Measurements from ENCODE around the gene BIRC7. TPM values are rescaled to one million over a fixed set of nuclear protein-coding genes. Genes with fewer than 3 reads are reported as not detected.

BIRC7 gene
- total and polyA plus RNA-seq, 4 donors, result 0.29 to 1.6 (median 1.0) TPM

DNA sequence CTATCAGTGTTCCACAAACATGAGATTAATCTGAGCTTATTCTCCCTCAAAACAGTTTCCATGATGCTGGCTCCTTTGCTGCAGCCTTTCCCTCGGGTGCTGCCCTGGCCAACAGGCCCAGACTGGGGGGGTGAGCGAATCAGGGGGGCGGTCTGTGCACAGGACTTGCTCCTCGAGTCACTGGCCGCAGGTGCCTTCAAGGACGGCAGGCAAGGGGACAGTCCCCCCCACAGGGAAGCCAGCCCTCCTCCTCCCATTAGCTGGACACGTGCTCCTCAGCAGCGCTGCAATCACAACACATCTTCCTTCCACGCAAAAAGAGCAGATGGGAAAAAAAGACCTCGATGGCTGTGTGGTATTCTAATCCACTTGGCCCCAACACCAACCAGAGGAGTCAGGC is 29.8 kb upstream of the BIRC7 start:
- Histone ChIP-seq H3K27me3 (ENCODE audit: control insufficient read depth, insufficient read depth, low read length) (no peaks in the 10 kb centered on the region), H3K36me3 (ENCODE audit: control insufficient read depth, insufficient read depth, low read length) (peaks cover 86% of the 10 kb centered on the region), H3K4me1 (ENCODE audit: control insufficient read depth, insufficient read depth, low read length) (peaks cover 6% of the 10 kb centered on the region), H3K4me3 (ENCODE audit: low read depth, low read length) (no peak overlapping the region), H3K27ac (ENCODE audit: low read depth, low read length) (no peak overlapping the region), H3K9me3 (ENCODE audit: control insufficient read depth, insufficient read depth, low read length) (no peaks in the 10 kb centered on the region)
- 86% methylated on average over 7 of the region's 10 CpGs for WGBS (ENCODE audit: insufficient coverage)
- DNase-seq (ENCODE audit: low read depth in 4 of 6, low spot score in 6 of 6), result no peak

DNA sequence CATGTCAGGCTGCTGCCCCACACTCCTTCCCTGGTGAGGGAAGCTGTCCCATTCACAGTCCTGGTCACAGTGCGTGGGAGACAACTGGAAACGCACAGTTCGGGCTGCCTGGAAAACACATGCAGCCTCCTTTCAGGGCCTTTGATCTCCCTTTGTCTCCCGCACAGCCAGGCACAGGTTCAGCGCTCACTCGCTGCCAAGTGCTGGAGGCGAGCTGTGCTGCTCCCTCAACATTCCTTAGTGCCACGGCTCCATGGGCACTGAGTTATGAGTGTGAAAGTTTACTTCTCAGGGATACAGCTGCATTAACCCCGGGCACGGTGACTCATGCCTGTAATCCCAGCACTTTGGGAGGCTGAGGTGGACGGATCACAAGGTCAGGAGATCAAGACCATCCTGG is 28.8 kb upstream of the BIRC7 start:
- DNase-seq (ENCODE audit: low read depth in 4 of 6, low spot score in 6 of 6), result peak in 1 of 6 donors; percentile 23
- Histone ChIP-seq H3K27me3 (ENCODE audit: control insufficient read depth, insufficient read depth, low read length) (no peaks in the 10 kb centered on the region), H3K36me3 (ENCODE audit: control insufficient read depth, insufficient read depth, low read length) (peaks cover 87% of the 10 kb centered on the region), H3K27ac (ENCODE audit: low read depth, low read length) (no peak overlapping the region), H3K4me3 (ENCODE audit: low read depth, low read length) (no peak overlapping the region), H3K4me1 (ENCODE audit: control insufficient read depth, insufficient read depth, low read length) (peaks cover 6% of the 10 kb centered on the region), H3K9me3 (ENCODE audit: control insufficient read depth, insufficient read depth, low read length) (no peaks in the 10 kb centered on the region)
- WGBS (ENCODE audit: insufficient coverage), result 57% methylated on average over 6 of the region's 11 CpGs

DNA sequence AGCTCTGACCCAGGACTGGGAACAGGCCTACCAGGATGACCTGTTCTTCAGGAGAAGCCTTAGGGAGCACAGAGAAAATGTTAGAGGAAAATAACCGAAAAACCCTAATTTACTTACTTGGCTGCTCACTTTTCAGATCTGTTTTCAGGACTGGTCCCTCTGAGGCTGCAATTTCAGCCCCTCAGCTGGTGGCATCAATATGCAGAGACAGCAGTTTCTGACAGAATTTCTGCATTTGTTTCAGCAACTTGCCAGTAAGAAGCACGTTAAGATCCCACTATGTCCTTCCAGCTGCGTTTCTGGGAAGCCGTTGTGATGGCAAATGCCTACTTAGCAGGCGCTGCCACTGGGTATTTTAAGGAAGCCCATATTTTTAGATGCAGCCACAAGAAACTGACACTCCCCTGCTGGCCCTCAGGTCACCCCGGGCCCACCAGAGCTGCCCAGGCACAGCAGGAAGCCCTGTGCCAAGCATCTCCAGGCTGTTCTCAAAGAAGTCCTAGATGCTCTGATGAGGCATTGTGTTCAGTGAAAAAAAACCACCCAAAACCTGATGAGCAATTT is 27.3 kb upstream of the BIRC7 start:
- H3K36me3 ChIP-seq (ENCODE audit: control insufficient read depth, insufficient read depth, low read length), result peaks cover 87% of the 10 kb centered on the region
- H3K27ac ChIP-seq (ENCODE audit: low read depth, low read length), result no peak overlapping the region
- no peak for DNase-seq (ENCODE audit: low read depth in 4 of 6, low spot score in 6 of 6)

DNA sequence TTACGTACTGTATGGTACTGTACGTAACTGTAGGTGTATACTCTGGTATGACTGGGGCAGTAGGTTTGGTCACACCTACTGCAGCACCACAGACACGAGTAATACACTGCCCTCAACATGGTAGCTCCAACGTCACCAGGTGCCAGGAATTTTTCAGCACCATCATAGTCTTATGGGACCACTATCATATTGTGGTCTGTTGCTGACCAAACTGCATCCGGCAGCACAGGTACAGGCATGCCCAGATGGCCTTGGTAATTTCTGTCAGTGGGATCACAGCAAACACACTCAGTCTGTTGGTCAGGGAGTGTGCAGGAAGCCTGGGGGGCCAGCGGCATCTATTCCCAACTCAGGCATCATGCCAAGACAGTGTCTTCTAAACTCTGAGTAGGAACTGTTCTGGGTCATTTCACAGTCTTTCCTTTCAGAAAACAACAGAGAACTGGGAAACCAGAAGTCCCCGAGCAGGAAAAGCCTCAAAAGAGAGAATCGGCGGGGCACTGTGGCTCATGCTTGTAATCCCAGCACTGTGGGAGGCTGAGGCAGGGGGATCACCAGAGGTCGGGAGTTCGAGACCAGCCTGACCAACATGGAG is 25.6 kb upstream of the BIRC7 start:
- Histone ChIP-seq H3K4me3 (ENCODE audit: low read depth, low read length) (no peak overlapping the region), H3K27me3 (ENCODE audit: control insufficient read depth, insufficient read depth, low read length) (no peaks in the 10 kb centered on the region), H3K36me3 (ENCODE audit: control insufficient read depth, insufficient read depth, low read length) (peaks cover 74% of the 10 kb centered on the region), H3K4me1 (ENCODE audit: control insufficient read depth, insufficient read depth, low read length) (peaks cover 9% of the 10 kb centered on the region), H3K9me3 (ENCODE audit: control insufficient read depth, insufficient read depth, low read length) (no peaks in the 10 kb centered on the region), H3K27ac (ENCODE audit: low read depth, low read length) (no peak overlapping the region)
- WGBS (ENCODE audit: insufficient coverage), result 66% methylated on average over 5 of the region's 11 CpGs
- DNase-seq (ENCODE audit: low read depth in 4 of 6, low spot score in 6 of 6), result no peak

More for the DNA sequence above, 27.3 kb upstream of the BIRC7 start:
- Histone ChIP-seq H3K4me3 (ENCODE audit: low read depth, low read length) (no peak overlapping the region), H3K27me3 (ENCODE audit: control insufficient read depth, insufficient read depth, low read length) (no peaks in the 10 kb centered on the region), H3K4me1 (ENCODE audit: control insufficient read depth, insufficient read depth, low read length) (peaks cover 6% of the 10 kb centered on the region), H3K9me3 (ENCODE audit: control insufficient read depth, insufficient read depth, low read length) (no peaks in the 10 kb centered on the region)
- WGBS (ENCODE audit: insufficient coverage), result 43% methylated on average over 5 of the region's 6 CpGs

DNA sequence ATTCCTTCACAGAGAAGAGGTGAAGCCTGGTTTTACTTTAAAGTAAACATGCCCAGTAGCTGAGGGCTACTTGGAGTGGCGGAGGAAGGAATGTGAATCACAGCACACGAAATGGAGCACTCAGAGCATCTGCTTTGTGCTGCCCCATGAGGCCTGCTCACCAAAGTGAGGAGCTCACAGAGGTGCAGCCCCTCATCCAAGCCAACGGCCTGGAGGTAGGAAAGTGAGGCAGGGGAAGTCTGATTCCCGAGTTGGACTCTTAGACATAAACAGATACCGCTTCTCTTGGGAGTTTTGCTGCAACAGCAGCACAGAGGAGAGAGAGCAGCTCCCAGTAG is 23.3 kb upstream of the BIRC7 start:
- H3K9me3 ChIP-seq (ENCODE audit: control insufficient read depth, insufficient read depth, low read length), result no peaks in the 10 kb centered on the region
- no peak for DNase-seq (ENCODE audit: low read depth in 4 of 6, low spot score in 6 of 6)
- no peak overlapping the region for H3K27ac ChIP-seq (ENCODE audit: low read depth, low read length)
- H3K36me3 ChIP-seq (ENCODE audit: control insufficient read depth, insufficient read depth, low read length), result peaks cover 52% of the 10 kb centered on the region
- WGBS (ENCODE audit: insufficient coverage), result 76% methylated on average over 4 of the region's 5 CpGs
- H3K4me3 ChIP-seq (ENCODE audit: low read depth, low read length), result no peak overlapping the region
- no peaks in the 10 kb centered on the region for H3K27me3 ChIP-seq (ENCODE audit: control insufficient read depth, insufficient read depth, low read length)
- H3K4me1 ChIP-seq (ENCODE audit: control insufficient read depth, insufficient read depth, low read length), result peaks cover 23% of the 10 kb centered on the region

DNA sequence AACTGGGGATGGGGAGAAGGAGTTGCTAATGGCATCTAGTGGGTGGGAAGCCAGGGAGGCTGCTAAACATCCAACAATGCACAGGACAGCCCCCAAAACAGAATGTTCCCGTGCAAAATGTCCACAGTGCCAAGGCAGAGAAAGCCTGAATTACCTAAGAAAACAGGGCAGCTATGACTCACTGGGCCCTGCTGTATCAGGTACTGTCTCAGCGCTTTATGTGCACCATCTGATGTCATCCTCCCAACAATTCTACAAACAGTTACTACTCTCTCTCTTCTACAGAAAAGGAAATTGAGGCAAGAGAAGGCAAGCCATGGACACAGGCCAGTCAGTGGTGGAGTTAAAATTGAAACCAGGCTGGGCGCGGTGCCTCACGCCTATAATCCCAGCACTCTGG is 22.9 kb upstream of the BIRC7 start:
- no peak overlapping the region for H3K27ac ChIP-seq (ENCODE audit: low read depth, low read length)
- 100% methylated on average over 1 of the region's 5 CpGs for WGBS (ENCODE audit: insufficient coverage)

DNA sequence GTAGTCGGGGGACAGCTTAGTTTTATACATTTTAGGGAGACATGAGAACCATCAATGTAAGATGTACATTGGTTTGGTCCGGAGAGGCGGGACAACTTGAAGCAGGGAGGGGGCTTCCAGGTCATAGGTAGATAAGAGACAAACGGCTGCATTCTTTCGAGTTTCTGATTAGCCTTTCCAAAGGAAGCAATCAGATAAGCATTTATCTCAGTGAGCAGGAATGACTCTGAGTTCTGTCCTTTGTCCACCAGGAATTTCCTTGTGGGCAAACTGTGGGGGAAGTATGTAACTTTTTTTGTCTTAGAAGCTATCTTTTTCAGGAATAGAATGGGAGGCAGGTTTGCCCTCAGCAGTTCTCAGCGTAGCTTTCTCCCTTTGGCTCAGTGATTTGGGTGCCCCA is 21.2 kb upstream of the BIRC7 start:
- H3K27ac ChIP-seq (ENCODE audit: low read depth, low read length), result no peak overlapping the region
- no peak overlapping the region for H3K4me3 ChIP-seq (ENCODE audit: low read depth, low read length)
- 76% methylated on average over 4 of the region's 6 CpGs for WGBS (ENCODE audit: insufficient coverage)
- no peaks in the 10 kb centered on the region for H3K27me3 ChIP-seq (ENCODE audit: control insufficient read depth, insufficient read depth, low read length)
- no peaks in the 10 kb centered on the region for H3K9me3 ChIP-seq (ENCODE audit: control insufficient read depth, insufficient read depth, low read length)
- no peak for DNase-seq (ENCODE audit: low read depth in 4 of 6, low spot score in 6 of 6)
- peaks cover 39% of the 10 kb centered on the region for H3K36me3 ChIP-seq (ENCODE audit: control insufficient read depth, insufficient read depth, low read length)
- H3K4me1 ChIP-seq (ENCODE audit: control insufficient read depth, insufficient read depth, low read length), result peaks cover 23% of the 10 kb centered on the region

More for the DNA sequence above, 22.9 kb upstream of the BIRC7 start:
- Histone ChIP-seq H3K4me3 (ENCODE audit: low read depth, low read length) (no peak overlapping the region), H3K4me1 (ENCODE audit: control insufficient read depth, insufficient read depth, low read length) (peaks cover 23% of the 10 kb centered on the region), H3K36me3 (ENCODE audit: control insufficient read depth, insufficient read depth, low read length) (peaks cover 48% of the 10 kb centered on the region), H3K27me3 (ENCODE audit: control insufficient read depth, insufficient read depth, low read length) (no peaks in the 10 kb centered on the region), H3K9me3 (ENCODE audit: control insufficient read depth, insufficient read depth, low read length) (no peaks in the 10 kb centered on the region)
- DNase-seq (ENCODE audit: low read depth in 4 of 6, low spot score in 6 of 6), result no peak

DNA sequence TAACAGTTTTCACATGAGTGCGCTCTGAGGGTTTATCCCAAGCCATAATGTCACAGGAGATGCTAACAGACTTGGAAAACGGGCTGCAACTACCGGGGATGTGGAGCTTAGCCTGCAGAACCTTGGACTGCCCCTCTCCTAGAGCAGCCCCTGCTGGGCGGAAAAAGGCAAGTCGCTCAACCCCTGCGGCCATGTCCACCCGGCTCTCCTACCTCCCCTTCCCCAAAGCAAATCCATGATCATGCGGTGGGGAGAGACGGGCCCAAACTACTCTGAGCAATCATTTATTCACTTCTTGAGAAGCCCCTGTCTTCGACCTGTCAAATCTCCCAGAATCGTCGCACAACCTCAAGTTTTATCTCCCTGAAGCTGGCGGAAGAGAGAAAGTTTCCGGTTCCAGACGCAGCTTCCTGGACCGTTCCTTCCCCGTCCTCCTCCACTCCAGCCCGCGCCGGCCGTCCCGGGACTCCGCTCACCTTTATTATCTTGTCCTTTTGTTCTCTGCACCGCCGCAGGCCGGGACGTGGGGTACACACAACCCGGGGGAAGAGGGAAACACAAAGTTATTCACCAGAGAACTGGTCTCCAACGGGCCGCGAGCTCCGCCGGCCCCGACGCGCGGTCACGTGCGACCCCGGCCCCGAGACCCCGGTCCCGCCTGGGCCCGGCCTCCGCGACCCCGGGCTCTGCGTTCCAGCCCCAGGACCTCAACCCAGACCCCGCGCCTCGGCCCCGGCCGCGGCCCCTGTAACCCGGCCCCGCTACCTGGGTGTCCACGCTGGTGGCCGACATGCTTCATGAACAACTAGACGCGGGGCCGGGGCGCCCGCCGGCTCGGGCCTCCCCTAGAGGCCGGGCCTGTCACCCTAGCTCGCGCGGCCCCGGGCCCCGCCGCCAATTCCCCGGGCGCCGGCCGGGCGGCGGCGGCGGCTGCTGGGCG is 20.3 kb upstream of the BIRC7 start:
- WGBS (ENCODE audit: insufficient coverage), result 2% methylated on average over 81 of the region's 81 CpGs
- Histone ChIP-seq H3K27ac (ENCODE audit: low read depth, low read length) (no peak overlapping the region), H3K36me3 (ENCODE audit: control insufficient read depth, insufficient read depth, low read length) (peaks cover 33% of the 10 kb centered on the region), H3K9me3 (ENCODE audit: control insufficient read depth, insufficient read depth, low read length) (no peaks in the 10 kb centered on the region), H3K4me3 (ENCODE audit: low read depth, low read length) (peak overlapping the region; percentile 66), H3K4me1 (ENCODE audit: control insufficient read depth, insufficient read depth, low read length) (peaks cover 23% of the 10 kb centered on the region), H3K27me3 (ENCODE audit: control insufficient read depth, insufficient read depth, low read length) (no peaks in the 10 kb centered on the region)
- DNase-seq (ENCODE audit: low read depth in 4 of 6, low spot score in 6 of 6), result no peak

DNA sequence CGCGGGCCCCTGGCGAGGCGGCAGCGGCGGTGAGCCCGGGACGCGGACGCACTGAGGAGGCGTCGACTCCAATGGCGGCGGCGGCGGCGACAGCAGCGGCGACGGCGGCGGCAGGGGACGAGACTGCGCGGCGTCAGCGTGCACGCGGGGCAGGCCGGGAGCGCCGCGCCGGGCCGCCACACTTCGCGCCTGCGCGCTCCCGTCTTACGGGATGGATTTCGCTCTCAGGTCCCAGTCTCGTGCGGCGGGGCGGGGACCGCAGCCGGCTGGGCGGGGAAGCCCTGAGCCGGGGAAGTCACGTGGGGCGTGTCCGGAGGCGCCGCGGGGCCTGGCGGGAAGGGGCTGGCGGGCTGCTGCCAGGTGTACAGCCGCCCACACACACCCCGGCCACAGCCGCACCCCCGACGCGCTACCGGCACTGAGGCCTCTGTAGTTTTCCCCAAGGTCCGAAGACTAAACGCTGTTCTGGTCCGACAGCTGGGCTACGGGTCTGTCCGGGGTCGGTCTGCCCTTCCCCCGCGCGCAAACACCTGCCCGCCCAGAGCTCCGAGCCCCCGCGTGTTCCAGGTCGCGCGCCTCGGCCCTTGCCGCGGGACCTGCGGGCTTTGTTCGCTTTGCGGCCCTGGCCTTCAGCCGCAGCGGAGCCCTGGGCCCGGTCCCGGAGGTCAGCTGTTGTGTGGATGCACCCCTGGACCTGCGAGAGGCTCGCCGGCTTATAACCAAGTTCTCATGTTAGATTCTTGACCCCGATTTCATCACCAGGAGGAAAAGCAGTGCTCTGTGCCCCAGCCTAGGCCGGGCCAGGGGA is 19.5 kb upstream of the BIRC7 start, which contains the start of gene YTHDF1:
Gene YTHDF1, minus strand, starts transcription at position 91 of the 808 bp plus-strand sequence. CDS start 239 bp downstream, outside the sequence.
- WGBS (ENCODE audit: insufficient coverage), result under 1% methylated on average over 96 of the region's 96 CpGs
- peak; percentile 84 to 98 (median 92) for DNase-seq (ENCODE audit: low read depth in 4 of 6, low spot score in 6 of 6)
- Histone ChIP-seq H3K27me3 (ENCODE audit: control insufficient read depth, insufficient read depth, low read length) (no peaks in the 10 kb centered on the region), H3K9me3 (ENCODE audit: control insufficient read depth, insufficient read depth, low read length) (no peaks in the 10 kb centered on the region), H3K4me3 (ENCODE audit: low read depth, low read length) (peak within 1 kb of the TSS; percentile 66), H3K27ac (ENCODE audit: low read depth, low read length) (peak within 1 kb of the TSS; percentile 75), H3K36me3 (ENCODE audit: control insufficient read depth, insufficient read depth, low read length) (peaks cover 24% of the 10 kb centered on the region), H3K4me1 (ENCODE audit: control insufficient read depth, insufficient read depth, low read length) (peaks cover 17% of the 10 kb centered on the region)

Data from spinal cord (tissue), 10 donors.